Mucosa of rectum (tissue), 2 donors: ENCODE data around the gene PBX3.

Experiments used
- H3K27ac ChIP-seq, 2 donors: one replicate each; pipeline ENCODE4 v1.7.0; 2013; ENCODE audit warnings: inconsistent platforms in 2 of 2, low read depth in 2 of 2, low read length in 2 of 2
- H3K27me3 ChIP-seq, 2 donors: one replicate each; pipeline ENCODE4 v1.7.0; 2013; ENCODE audit warnings: low read length in 2 of 2; ENCODE audit not compliant: control insufficient read depth in 2 of 2, insufficient read depth in 2 of 2
- H3K36me3 ChIP-seq, 2 donors: one replicate each; pipeline ENCODE4 v1.7.0; 2013; ENCODE audit warnings: low read length in 2 of 2; ENCODE audit not compliant: control insufficient read depth in 2 of 2, insufficient read depth in 2 of 2
- H3K4me1 ChIP-seq, 2 donors: one replicate each; pipeline ENCODE4 v1.7.0; 2013; ENCODE audit warnings: low read length in 2 of 2, mild to moderate bottlenecking in 1 of 2; ENCODE audit not compliant: control insufficient read depth in 2 of 2, insufficient read depth in 2 of 2
- H3K4me3 ChIP-seq, 2 donors: one replicate each; pipeline ENCODE4 v1.7.0; 2013; ENCODE audit warnings: low read length in 2 of 2
- H3K9ac ChIP-seq, 2 donors: one replicate each; pipeline ENCODE4 v1.7.0; 2013; ENCODE audit warnings: low read length in 2 of 2, low read depth in 1 of 2, mild to moderate bottlenecking in 1 of 2
- H3K9me3 ChIP-seq, 2 donors: one replicate each; pipeline ENCODE4 v1.7.0; 2013; ENCODE audit warnings: low read length in 2 of 2; ENCODE audit not compliant: control insufficient read depth in 2 of 2
- donor health status: healthy.
- donor health status: Normal muscosa, but diverticular disease.

The PBX3 gene

DNA sequence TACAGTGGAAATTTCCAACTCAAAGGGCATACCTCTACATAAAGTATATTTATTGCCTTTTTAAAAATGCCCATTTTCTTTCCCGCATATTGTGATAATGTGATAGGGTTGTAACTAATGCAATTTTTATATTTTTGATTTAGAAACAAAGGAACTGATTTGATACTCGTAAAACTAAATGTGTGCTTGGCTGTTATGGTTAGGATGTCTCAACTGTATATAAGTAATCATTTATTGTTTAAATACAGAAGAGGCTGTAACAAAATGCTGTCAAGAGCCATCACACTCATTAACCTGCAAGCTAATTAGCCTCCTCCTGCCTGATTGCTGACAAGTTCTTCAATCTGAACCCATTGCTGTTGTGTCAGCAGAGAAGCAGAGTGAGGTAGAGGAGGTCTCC lies 149.2 kb downstream of the PBX3 start:
- Histone ChIP-seq H3K4me3 (no peak overlapping the region), H3K4me1 (peaks cover 0 to 4% of the 10 kb centered on the region in 2 donors), H3K36me3 (no peaks in the 10 kb centered on the region), H3K27me3 (no peaks in the 10 kb centered on the region), H3K9ac (no peak overlapping the region), H3K9me3 (no peaks in the 10 kb centered on the region), H3K27ac (no peak overlapping the region)

GRCh38 chr9:125896964-125897363 lies 149.8 kb downstream of the PBX3 start:
- no peaks in the 10 kb centered on the region for H3K9me3 ChIP-seq
- no peaks in the 10 kb centered on the region for H3K36me3 ChIP-seq
- H3K4me3 ChIP-seq, result no peak overlapping the region
- H3K4me1 ChIP-seq, result peaks cover 0 to 4% of the 10 kb centered on the region in 2 donors
- H3K27me3 ChIP-seq, result no peaks in the 10 kb centered on the region
- H3K9ac ChIP-seq, result no peak overlapping the region
- no peak overlapping the region for H3K27ac ChIP-seq

DNA sequence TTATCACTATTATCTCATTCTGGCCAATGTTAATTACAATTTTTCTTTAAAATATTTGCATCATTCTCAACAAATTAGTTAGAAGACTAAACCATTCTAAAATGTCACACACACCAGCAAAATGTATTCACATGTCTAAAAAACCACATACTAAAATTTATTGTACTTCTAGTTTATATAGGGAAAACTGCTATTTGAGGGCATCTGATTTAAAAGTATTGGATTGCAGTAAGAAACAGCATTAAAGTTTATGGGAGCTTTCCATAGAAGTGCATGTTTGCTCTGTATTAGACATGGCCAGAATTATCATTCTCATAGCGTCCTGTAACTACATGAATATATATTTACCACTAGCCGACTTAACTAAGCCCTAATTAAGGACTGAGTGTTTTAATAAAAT lies 150.3 kb downstream of the PBX3 start:
- Histone ChIP-seq H3K27ac (no peak overlapping the region), H3K4me3 (no peak overlapping the region), H3K9ac (no peak overlapping the region), H3K4me1 (peaks cover 0 to 4% of the 10 kb centered on the region in 2 donors), H3K36me3 (no peaks in the 10 kb centered on the region), H3K9me3 (no peaks in the 10 kb centered on the region), H3K27me3 (no peaks in the 10 kb centered on the region)

DNA sequence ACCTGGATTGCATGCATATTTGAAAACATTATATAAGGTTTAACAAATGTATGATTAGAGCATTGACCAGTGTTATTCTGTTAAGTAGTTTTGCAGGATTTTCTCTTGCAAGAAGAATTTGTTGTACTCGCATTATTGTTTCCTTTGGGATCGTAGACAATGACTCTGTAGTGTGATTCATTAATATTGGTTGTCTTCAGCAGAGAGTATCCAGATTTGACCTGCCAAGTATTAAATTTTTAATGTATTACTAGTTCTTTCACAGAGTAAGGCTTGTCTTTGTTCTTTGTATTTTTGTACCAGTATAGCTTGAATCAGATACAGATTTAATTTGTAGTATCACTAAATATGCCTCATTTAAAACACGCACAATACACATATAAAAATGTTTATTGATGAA lies 155.0 kb downstream of the PBX3 start:
- H3K36me3 ChIP-seq, result no peaks in the 10 kb centered on the region
- H3K27me3 ChIP-seq, result no peaks in the 10 kb centered on the region
- peaks cover 0 to 2% of the 10 kb centered on the region in 2 donors for H3K4me1 ChIP-seq
- H3K9ac ChIP-seq, result no peak overlapping the region
- H3K9me3 ChIP-seq, result no peaks in the 10 kb centered on the region
- H3K27ac ChIP-seq, result no peak overlapping the region
- no peak overlapping the region for H3K4me3 ChIP-seq

GRCh38 chr9:125902831-125903512 lies 155.8 kb downstream of the PBX3 start:
- Histone ChIP-seq H3K4me3 (no peak overlapping the region), H3K4me1 (peaks cover 0 to 2% of the 10 kb centered on the region in 2 donors), H3K27me3 (no peaks in the 10 kb centered on the region), H3K9ac (no peak overlapping the region), H3K9me3 (no peaks in the 10 kb centered on the region), H3K36me3 (no peaks in the 10 kb centered on the region), H3K27ac (no peak overlapping the region)

DNA sequence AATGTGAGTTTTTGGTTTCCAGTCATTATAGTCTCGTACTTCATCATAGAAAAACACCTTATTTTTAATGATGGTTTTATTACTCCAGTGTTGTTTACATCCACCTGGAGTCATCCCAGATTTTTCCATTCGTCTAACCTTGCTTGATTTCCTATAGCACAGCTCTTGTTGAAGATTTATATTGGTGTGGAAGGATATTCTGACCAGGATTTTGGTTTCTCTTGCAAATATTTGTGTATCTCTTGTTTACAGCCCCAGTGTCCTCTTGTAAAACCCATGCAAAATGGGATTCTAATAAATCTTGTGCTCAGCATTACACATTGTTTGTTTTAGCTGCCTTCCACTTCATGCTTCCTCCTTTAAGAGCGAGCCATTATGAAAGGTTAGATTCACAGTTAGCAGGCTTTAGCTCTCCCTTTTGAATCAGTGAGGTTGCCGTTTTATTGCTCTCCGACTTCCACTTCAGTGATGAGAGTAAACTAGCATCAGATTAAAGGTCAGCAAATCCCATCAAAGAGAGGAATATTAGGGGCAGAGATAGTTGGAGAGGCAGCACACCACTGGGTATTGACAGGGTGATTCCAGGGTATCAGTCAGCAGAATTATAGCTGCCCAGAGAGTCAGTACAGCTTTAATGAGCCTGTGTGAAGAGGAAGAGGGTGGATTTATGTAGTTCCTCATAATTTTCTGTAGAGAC lies 157.1 kb downstream of the PBX3 start:
- peak overlapping the region in 1 of 2 donors; percentile 49 for H3K4me3 ChIP-seq
- peaks cover 0 to 2% of the 10 kb centered on the region in 2 donors for H3K4me1 ChIP-seq
- no peaks in the 10 kb centered on the region for H3K27me3 ChIP-seq
- no peak overlapping the region for H3K9ac ChIP-seq
- peak overlapping the region in 1 of 2 donors; percentile 20 for H3K27ac ChIP-seq
- H3K9me3 ChIP-seq, result no peaks in the 10 kb centered on the region
- no peaks in the 10 kb centered on the region for H3K36me3 ChIP-seq

DNA sequence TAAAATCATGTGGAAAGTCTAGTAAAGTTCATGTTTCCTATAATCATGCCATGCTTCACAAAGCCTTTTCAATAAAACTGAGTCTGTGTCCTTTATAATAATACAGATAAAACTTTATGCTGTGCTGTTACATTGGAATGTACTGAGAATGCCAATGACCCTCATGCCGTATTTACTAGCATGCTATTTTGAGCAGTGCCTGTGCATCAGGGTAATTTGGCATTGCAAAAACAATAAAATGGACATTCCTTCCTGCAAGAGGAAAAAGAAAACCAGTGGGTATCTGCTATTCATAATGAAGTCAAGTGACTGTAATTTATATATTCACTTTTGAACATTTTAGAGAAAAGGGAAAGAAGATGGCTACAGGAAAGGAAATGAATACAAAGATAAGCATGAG lies 159.0 kb downstream of the PBX3 start:
- no peak overlapping the region for H3K27ac ChIP-seq
- peaks cover 0 to 2% of the 10 kb centered on the region in 2 donors for H3K4me1 ChIP-seq
- H3K4me3 ChIP-seq, result no peak overlapping the region
- no peak overlapping the region for H3K9ac ChIP-seq
- H3K9me3 ChIP-seq, result no peaks in the 10 kb centered on the region
- no peaks in the 10 kb centered on the region for H3K36me3 ChIP-seq
- no peaks in the 10 kb centered on the region for H3K27me3 ChIP-seq

- no peak overlapping the region for H3K9ac ChIP-seq
- no peak overlapping the region for H3K4me3 ChIP-seq
- H3K9me3 ChIP-seq, result no peaks in the 10 kb centered on the region
- no peaks in the 10 kb centered on the region for H3K27me3 ChIP-seq
- H3K27ac ChIP-seq, result no peak overlapping the region
- peaks cover 0 to 2% of the 10 kb centered on the region in 2 donors for H3K4me1 ChIP-seq
- no peaks in the 10 kb centered on the region for H3K36me3 ChIP-seq
These were observed 159.7 kb downstream of the PBX3 start for GRCh38 chr9:125906893-125907292.

GRCh38 chr9:125908136-125908535 lies 161.0 kb downstream of the PBX3 start:
- no peak overlapping the region for H3K9ac ChIP-seq
- H3K27ac ChIP-seq, result no peak overlapping the region
- H3K4me1 ChIP-seq, result peaks cover 0 to 2% of the 10 kb centered on the region in 2 donors
- no peak overlapping the region for H3K4me3 ChIP-seq
- no peaks in the 10 kb centered on the region for H3K27me3 ChIP-seq
- no peaks in the 10 kb centered on the region for H3K36me3 ChIP-seq
- H3K9me3 ChIP-seq, result no peaks in the 10 kb centered on the region

DNA sequence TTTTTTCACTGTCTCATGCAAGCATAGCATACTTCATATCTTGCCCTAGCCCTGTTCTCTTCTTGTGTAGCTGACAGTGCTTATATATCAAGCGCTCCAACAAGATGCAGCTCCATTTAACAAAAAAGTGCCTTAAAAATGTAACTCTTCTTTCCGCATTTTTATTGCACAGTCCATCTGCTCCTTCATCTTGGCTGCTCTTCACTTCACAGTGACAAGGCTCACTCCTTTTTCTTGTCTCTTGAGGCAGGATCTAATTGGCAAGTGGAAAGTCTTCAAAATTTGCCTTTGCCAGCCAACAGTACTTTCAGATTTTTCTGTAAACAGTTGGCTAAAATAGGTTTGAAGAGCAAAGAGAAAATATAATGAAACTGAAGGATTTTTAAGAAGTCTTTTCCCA lies 161.8 kb downstream of the PBX3 start:
- Histone ChIP-seq H3K36me3 (no peaks in the 10 kb centered on the region), H3K27me3 (no peaks in the 10 kb centered on the region), H3K4me1 (peaks cover 0 to 2% of the 10 kb centered on the region in 2 donors), H3K9ac (no peak overlapping the region), H3K9me3 (no peaks in the 10 kb centered on the region), H3K4me3 (no peak overlapping the region), H3K27ac (no peak overlapping the region)
